Dermis blood vessel endothelial cell (primary cell): Measurements from ENCODE around the gene DDX4. TPM values are rescaled to one million over a fixed set of nuclear protein-coding genes. Genes with fewer than 3 reads are reported as not detected.
"Not testable (repeated sequence)": the region's sequence is repeated elsewhere in the genome, so short reads cannot be mapped to it uniquely, and the experiment has no call there.

Experiments used
- DNase-seq: peaks from one replicate; pipeline ENCODE4 v3.0.0; 2010
- total RNA-seq: library from RNA; depleted of rRNA; stranded (reverse); fragments of >200 nt; gene quantifications from 2 replicates; pipeline ENCODE4 v1.2.3, GENCODE V29; 2014

Gene DDX4
- 0.17 TPM in 1 of 2 replicates, not detected in the other for total RNA-seq

DNA sequence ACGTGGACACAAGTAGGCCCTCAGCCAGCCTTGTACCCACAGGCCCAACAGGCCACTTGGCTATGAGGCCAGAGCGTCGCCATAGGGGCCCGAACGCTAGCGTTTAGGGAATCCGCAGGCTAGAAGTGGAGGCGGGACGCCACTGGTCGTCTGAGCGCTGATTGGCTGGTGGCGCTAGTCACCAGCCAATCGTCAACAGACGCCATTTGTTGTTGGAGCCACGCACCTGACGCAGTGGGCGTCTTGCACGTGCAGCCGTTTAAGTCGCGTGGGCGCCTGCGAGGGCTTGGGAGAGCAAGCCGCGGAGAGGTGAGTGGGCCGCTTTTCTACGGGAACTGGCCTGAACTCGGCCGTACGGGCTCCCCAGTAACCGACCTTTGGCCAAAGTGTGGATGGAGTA lies at the start of gene DDX4:
TSS of gene DDX4 (plus strand) at position 269 of the 400 bp plus-strand sequence. CDS start 903 bp downstream, outside the sequence.
- DNase-seq = no peak

DNA sequence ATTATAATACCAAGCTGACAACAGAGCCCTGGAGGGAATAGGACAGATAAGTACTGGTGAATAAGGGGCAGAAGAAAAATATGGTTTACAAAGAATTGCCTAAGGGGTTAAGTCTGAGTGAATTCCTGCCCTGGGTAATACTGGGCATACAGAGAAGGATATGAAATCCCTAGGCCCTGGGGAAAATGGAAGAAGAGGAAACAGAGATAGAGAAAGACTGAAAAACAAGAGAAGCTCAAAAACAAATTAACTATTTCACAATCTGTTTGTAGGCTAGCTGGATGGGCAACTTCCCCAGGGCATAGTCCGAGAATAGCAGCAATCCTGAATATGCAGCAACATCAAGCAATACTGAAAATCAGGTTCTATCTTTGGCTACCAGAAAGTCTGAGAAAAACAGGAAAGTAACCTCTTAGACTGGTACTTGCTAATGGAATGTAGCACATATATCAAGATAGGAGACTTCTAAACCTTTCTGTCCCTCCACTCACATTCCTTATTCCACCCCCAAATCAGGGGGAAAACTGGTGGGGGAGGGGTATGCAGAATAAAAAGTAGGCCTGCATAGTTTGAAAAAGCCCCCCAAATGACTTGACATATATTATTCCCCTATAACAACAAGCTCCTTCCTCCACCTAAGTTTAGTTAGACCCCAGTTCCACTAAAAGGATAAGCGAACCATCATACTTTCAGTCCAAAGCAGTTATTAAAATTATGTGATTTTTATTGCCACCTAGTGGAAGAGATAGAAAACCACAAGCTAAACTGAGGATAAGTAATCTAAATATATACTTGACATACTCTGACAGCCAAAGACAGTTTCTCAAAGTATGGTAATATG lies 46.4 kb upstream of the DDX4 start:
- peak; percentile 69 for DNase-seq

DNA sequence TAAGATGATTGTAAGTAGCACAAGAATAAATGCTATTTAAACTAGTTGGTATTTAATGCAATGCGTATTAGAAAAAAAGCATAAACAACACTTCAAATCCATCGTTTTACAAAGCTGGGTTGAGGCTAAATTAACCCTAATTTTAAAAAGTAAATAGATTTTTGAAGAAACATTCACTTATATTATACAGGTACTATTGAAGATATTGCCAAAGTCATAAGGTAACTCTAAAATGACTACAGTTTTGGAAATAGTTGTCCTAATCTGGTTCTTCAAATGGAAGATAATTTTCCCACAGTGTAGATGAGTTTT lies 45.8 kb upstream of the DDX4 start:
- DNase-seq = no peak

DNA sequence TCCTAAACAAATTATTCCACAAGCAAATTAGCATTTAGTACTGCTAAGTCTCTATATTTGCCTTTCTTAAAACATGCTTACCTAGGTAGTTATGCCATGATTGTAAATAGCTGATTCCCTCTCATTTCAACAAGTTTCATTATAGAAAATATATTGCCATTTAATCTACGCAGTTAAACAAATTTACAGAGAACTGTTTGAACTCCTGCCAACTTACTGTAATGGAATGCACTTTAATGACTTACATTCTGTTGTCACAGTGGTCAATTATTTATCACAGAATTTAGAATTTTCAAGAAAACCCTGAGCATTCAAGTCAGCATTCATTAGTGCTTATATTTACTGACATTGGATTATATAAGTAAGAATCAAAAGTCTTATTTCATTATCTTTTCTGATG lies 45.4 kb upstream of the DDX4 start:
- DNase-seq = no peak

DNA sequence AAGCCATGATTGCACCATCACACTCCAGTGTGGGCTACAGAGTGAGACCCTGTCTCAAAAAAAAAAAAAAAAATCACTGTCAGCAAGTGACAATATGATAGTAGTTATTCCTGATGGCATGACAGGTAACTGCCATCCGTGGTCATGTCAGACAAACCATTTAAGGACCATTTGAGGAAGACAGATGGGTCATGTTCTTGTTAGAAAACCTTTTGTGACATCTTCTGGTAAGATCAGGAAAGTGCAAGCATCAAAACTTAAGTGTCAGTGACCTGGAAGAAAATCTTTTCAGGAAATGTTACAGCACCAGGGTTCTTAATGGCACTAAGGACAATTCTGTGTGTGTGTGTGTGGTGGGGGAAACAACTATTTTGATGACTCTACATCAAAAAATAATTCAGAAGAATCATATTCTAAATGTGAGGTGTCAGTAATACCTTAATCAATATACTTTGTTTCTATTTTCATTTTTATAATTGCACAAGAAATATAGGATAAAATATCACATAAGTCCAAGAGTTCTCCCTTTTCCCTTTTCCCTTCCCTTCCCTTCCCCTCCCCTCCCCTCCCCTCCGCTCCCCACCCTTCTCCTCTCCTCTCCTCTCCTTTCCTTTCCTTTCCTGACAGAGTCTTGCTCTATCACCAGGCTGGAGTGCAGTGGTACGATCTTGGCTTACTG lies 43.6 kb upstream of the DDX4 start:
- DNase-seq = peak; percentile 61

DNA sequence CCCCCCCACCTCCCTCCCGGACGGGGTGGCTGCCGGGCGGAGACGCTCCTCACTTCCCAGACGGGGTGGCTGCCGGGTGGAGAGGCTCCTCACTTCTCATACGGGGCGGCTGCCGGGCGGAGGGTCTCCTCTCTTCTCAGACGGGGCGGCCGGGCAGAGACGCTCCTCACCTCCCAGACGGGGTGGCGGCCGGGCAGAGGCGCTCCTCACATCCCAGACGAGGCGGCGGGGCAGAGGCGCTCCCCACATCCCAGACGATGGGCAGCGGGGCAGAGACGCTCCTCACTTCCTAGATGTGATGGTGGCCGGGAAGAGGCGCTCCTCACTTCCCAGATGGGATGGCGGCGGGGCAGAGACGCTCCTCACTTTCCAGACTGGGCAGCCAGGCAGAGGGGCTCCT lies 41.2 kb upstream of the DDX4 start:
- DNase-seq = not testable (repeated sequence)

DNA sequence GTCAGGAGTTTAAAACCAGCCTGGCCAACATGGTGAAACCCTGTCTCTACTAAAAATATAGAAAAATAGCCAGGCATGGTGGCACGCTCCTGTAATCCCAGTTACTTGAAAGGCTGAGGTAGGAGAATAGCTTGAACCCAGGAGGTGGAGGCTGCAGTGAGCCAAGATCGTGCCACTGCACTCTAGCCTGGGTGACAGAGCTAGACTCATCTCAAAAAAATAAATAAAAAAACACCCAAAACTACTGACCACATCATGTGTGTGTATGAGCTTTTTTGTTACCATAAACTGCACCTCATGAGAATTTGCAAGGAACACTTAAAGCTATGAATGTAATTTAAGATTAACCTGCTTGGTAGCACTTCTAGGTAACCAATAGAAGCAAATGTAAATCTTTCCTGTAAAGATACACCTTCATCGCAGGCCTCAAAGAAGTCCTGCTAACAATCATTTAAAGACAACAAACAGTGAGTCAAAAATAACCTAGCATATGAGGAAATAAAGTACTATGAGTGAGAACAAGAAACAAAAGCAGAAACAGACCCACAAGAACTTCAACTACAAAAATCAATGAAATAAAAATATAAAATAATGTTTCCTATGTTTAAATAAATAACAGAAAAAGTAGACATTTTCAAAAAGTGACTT lies 38.7 kb upstream of the DDX4 start:
- no peak for DNase-seq

DNA sequence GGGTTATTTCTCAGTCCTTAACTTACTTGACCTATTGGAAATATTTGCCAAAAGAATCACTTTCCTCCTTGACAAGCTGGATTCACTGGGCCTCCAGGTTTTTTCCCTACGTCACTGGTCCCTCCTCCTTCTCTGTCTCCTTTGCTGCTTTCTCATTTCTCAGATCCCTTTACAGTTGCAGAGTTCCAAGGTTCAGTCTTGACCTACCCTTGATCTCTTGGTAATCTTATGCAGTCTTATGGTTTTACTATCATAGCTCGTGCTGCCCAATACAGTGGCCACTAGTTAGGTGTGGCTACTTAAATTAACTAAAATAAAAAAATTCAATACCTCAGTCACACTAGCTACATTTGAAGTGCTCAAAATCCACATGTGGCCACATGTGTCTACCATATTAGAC lies 37.1 kb upstream of the DDX4 start:
- DNase-seq = no peak

DNA sequence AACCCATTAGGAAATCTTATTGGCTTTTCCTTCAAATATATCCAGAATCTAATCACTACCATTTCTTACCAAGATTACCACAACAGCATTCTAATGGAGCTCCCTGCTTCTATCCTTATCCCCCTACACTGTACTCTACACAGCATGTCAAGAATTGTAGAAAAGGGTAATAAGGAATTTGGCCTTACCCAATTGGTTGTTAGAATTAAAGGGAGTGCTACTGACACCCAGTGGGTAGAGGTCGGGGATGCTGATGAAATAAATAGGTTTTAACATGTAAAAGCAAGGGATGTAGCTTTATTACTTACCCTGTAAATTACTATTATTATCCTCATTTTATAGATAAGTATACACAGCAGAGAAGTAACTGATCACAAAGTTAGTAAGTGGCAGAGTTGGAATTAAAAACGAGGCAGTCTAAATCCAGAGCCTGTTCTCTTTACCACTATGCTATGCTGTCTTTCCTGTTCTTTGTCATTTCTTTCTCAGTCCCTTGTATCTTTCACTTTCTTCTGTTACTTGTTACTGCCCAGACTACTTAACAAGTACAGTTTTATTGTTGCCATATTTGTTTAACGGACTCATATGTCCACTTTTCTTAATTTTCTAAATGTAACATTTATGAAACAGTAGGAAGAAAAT lies 36.3 kb upstream of the DDX4 start:
- DNase-seq = no peak

DNA sequence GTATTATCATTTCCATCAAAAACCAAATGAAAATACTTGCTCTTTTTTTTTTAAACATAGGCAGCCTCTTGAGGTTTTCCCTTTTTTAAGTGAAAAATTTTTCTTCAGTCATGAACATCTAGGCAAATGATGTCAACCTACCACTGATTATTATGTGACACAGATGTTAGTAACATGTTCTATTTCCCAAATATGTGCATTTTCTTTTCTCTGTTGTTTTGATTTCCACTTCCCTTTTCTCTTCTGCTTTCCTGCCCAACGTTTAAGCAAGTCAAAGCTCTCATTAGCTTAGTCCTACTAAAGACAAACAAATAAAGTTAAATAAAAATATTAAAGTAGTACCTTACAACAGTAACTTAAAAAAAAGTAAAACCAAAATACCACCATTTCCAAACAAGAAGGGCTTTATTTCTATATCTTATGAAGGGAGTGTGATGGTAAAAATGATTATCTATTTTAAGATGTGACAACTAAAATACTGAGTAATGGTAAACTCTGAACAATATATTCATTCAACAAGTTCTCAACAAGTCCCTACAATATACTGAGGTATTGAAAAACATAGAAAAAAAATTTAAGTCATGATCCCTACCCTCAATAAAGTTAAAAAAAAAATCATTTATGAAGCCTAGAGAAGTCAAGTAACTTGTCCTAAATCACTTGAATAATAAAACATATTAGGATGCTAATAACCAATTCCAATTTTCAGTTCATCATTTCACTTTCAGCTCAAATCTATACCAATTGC lies 35.1 kb upstream of the DDX4 start:
- DNase-seq = no peak

DNA sequence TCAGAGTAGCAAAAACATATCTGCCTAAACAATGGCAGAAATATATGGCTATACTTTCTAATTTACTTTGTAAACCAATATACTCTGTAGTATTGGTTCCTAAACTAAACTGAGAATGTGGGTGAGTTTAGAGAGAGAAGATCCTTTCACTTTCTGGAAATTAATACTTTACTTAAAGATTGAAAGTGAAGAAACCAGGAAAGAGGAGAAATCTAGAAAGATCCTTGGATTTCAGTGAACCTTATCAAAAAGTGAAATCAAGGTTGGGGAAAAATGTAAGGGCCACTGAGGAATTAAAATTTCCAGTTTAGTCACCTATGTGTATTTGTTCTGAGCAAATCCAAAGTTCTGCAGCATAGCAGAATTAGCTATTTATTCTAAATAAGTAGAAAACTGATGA lies 31.6 kb upstream of the DDX4 start:
- DNase-seq = no peak

DNA sequence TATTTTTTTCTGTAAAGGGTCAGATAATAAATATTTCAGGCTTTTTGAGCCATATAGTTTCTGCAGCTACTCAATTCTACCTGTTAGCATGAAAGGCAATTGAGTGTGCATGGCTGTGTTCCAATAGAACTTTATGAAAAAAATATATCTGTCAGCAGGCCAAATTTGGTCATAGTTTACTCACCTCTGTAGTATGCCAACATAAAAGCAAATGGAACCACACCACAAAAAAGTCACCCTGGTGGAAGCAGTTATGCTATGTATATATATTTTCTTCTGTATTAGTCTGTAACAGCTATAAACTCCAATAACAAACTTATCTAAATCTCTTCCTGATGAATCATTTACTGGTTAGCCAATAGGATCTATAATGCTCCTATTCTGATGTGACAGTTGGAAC lies 29.1 kb upstream of the DDX4 start:
- DNase-seq = no peak

DNA sequence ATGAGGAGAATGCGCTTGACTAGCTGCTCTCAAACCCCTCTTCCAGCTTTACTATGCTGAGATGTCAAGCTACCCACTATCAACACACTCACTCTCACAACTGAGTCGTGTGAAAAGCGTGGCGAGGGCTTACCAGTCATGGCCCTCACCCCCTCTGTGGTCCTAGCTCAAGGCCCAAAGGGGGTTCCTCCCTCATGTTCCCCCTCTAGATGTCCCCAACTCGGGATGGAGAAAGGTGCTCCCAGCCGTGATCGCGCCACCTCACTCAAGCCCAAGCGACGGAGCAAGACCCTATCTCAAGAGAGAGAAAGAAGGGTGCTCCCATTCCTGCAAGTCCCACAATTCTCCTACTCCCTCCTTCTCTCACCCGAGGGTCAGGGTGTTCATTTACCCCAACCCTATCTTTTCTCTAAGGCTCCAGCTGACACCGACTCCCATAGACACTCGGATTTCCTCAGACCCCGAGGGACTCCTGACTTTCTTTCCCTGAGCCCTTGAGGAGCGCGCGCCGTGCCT lies 26.3 kb upstream of the DDX4 start:
- peak; percentile 6 for DNase-seq

DNA sequence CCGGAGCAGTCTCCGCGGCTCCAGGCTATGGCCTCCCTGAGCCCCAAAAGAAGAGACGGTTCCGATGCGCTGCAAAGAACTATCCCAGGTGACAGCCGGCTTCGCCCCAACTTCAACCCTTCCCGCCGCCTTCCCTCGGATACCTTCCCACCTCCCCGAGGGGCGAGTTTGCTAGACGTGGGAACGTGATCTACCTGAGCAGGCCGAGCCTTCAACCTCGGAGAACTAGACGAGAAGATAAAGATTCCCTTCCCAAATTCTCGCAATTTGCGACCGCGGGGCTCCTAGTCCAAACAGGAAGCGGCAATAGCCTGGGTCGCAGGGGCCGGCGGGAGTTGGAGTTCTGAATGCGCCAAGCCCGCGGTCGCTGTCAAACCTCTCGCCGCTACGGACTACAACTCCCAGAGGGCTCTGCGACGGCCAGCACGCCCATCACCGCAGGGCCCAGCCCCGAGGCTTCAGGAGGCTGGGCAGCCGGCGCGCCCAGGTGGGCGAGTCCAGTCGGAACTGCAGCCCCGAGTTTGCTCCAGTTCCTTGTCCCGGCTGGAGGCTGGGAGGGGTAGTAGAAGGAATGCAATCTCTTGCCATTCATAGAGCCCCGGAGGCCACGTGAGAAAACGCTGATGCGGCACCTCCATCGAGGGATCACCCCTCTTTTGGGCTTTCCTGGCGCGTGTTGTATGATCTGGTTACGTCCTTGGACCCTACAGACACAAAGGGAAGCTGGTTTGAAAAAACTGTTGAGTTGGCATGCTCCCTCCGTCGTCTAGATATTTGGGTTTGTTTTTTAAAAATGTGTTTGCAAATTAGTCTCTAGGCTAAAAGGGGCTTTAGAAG lies 25.6 kb upstream of the DDX4 start, which contains the start of gene SLC38A9:
TSS of gene SLC38A9 (minus strand) at position 302 of the 837 bp plus-strand sequence. CDS start 14,366 bp downstream, outside the sequence.
- peak; percentile 95 for DNase-seq

DNA sequence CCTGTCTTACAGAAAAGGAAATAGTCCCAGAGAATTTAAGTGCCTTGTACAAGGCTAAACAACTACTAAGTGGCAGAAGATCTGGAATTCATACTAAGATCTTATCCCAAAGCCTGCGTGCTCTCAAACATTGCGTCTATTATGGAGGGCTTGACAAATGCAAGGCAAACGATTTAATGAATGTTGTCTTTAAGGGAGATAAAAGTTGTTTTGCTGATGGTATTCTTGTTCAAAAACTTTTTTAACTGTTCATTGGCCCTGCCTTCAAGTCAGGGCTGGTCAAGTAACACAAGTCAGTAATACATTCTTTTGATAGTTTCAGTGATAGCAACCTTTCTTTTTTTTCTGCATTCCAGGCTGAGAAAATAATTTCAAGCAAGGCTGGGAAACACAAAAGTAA lies 24.0 kb upstream of the DDX4 start:
- DNase-seq = no peak

DNA sequence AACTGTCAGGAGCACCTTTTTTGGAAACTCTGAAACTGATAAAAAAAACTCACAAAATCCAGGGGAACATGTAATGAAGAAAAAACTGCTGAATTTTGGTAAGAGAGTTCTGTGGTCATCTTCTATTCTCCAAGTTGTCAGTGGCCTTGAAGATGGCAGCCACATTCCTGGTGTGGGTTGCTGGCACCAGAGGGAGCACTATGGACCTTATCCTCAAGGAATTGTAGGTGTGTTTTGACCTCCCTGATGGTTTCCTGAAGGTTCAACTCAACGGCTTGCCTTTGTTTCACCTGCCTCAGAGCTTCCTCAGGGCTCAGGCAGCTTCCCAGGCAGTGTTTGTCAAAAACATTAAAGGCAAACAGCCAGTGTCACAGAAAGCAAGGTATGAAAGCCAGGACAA lies 23.5 kb upstream of the DDX4 start:
- peak; percentile 10 for DNase-seq

DNA sequence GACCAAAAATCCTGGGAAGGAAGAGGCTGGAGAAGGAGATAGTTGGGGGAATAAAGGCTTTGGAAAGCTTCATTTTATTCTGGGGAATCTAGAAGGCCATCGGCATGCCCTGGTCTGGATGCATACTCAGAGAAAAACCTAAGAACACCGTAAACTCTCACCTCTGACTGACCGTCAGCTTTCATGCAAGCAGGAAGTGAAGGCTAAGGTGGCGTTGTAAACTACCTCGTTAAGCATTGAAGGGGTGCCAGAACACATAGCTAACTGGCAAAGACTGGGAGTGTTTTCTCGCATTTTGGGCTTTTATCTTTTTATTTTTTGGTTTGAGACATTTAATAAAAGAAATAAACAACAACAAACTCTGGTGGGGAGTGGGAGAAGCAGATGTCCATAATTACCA lies 23.1 kb upstream of the DDX4 start:
- DNase-seq = no peak

DNA sequence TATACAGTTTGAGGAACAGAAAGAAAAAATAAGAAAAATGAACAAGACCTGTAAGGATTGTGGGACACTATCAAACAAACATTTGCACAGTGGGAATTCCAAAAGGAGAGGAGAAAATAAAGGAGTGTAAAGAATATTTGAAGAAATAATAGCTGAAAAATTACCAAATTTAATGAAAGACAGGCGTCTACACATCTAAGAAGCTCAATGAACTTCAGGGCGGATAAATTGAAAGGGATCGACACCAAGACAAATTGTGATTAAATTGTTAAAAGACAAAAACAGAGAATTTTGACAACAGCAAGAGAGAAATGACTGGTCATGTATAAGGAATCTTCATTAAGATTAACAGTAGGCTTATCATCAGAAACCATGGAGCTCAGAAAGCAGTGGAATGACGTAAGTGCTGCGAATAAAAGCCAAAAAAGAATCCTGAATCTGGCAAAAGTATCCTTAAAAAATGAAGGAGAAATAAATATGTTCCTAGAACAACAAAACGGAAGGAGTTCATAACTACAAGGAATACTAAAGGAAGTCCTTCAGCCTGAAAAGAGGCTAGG lies 22.3 kb upstream of the DDX4 start:
- no peak for DNase-seq

DNA sequence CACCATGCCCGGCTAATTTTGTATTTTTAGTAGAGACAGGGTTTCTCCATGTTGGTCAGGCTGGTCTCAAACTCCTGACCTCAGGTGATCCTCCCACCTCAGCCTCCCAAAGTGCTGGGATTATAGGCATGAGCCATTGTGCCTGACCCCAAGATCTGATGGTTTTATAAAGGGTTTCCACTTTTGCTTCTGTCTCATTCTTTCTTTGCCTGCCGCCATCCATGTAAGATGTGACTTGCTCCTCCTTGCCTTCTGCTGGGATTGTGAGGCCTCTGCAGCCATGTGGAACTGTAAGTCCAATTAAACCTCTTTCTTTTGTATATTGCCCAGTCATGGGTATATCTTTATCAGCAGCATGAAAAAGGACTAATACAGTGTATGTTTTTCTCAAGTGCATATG lies 18.8 kb upstream of the DDX4 start:
- not testable (repeated sequence) for DNase-seq

DNA sequence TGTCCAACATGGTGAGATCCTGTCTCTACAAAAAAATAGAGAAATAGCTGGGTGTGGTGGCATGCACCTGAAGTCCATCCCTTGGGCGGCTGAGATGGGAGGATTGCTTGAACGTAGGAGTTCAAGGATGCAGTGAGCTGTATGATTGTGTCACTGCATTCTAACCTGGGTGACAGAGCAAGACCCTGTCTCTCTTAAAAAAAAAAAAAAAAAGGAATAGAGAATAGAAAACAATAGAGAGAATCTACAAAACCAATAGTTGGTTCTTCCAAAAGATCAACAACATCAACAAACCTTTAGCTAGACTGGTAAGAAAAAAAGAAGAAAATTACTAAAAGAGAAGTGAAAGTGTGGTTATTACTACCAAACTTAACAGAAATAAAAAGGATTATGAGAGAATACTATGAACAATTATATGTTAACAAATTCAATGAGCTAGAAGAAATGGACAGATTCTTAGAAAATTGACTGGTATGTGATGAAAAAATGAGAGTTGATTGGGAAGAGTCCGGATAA lies 17.6 kb upstream of the DDX4 start:
- no peak for DNase-seq

DNA sequence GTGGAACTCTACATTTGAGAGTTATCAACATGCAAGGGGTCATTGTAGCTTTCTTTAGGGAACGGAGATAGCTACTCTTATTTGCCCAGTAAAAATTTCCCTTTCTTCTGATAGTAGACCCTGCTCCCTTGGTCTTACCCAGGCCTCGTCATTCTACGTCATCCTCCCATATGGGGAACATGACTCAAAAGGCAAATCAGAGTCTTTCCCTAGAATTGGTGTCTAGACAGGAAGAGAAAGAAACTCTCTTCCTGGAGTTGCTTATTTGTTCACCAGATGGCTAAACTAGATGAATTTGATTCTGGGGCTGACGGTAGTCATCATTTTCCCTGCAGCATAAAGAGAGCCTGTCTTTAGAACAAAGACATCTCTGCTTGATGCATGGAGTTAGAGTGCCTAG lies 13.6 kb upstream of the DDX4 start:
- peak; percentile 56 for DNase-seq
